Measurements from ENCODE around the gene MZT2B. TPM values are rescaled to one million over a fixed set of nuclear protein-coding genes. Genes with fewer than 3 reads are reported as not detected.
"Not testable (repeated sequence)": the region's sequence is repeated elsewhere in the genome, so short reads cannot be mapped to it uniquely, and the experiment has no call there.

Gene MZT2B
- total RNA-seq, 2 donors from 2014 or later, result 193 to 211 TPM

DNA sequence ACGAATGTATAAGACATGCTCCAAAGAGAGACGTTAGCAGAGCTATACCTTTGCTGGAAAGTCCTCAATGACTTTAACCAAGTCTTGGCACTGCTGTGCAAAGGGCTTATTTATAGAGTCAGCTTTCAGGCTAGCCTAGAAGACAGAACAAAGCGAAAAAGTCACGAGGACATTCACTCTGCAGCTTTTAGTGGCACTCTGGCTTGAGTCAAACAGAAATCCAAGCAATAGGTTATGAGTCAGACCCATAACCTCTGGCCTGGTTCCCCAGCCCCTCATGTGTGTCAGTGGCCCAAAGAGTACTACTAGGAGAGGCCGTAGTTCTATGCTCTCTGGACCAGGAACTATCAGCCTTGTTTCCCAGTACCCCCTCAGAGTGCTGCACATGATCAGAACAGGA, 7.2 kb upstream of the MZT2B start:
- not testable (repeated sequence) for H3K9me3 ChIP-seq (ENCODE audit: control insufficient read depth, low read length, poor library complexity, severe bottlenecking); H3K27me3 Mint-ChIP-seq; H3K27ac Mint-ChIP-seq; DNase-seq; H3K4me3 Mint-ChIP-seq; H3K4me1 Mint-ChIP-seq; ATAC-seq; H3K36me3 Mint-ChIP-seq (ENCODE audit: low read depth)

DNA sequence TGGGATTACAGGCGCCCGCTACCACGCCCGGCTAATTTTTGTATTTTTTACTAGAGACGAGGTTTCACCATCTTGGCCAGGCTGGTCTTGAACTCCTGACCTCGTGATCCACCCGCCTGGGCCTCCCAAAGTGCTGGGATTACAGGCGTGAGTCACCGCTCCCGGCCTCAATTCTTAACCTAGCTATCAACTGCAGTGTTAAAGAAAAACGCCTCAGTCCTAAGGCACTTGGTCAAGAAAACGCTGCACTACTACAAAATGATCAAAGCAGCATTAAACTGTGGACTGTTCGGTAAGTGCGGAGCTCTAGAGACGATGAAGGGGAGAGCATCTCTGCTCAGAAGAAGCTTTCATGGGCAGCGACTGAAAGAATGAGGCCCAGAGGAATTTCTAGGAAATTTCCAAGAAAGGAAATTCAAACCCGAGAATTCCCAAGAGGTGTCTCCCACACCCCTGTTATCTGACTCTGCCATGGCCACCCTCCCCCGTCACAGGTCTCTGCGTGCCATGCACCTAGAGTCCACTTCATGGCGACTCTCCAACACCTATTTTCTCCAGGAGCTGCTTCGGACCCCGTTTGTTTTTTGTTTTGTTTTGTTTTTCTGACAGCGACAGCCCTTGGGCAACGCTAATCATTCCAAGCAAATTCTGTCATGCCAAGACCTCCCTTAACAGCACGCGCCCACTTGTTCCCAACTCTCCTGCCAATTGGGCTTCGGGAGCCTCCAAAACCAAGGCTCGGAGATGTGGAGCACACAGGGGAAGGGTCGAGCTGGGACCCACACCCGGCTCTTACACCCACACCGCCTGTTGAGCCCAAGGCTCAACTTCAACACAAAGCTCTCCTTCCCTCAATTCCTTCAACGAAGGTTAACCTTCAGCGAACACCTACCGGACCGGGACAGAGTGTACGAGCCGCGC, 1.4 kb upstream of the MZT2B start:
- not testable (repeated sequence) for H3K9me3 ChIP-seq (ENCODE audit: control insufficient read depth, low read length, poor library complexity, severe bottlenecking); DNase-seq; H3K36me3 Mint-ChIP-seq (ENCODE audit: low read depth); H3K27me3 Mint-ChIP-seq; ATAC-seq
- H3K4me1 Mint-ChIP-seq, result peaks cover 18% of the 10 kb centered on the region
- H3K4me3 Mint-ChIP-seq, result peak overlapping the region; percentile 87
- peak overlapping the region; percentile 87 for H3K27ac Mint-ChIP-seq

DNA sequence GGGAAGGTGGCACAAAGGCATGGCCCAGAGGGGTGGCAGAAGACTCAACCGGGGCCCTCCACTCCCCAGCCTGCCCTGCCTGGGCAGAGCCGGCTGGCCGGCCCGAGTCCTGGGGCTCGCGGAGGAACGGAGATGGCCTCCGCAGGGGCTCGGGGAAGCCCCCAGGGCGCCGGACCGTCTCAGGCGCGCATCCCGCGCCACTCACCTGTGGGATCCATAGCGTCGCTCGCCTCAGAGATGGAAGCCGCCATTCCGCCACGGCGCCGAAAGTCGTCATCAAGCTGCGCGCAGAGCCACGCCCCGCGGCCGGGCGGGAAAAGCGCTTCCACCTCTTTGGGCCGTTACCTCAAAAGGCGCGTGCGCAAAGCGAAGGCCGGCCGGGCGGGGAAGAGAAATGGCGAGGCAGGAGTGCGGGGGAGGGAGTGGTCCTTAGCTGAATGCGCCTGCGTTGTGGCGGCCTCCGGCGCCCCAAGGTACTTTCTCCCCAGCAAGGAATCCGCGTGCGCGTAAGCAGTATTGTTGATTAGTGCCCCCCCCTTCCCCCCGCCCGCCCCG, 660 bp upstream of the MZT2B start, which contains the start of gene SMPD4:
SMPD4 (minus strand) TSS at position 278 of the 555 bp plus-strand sequence. CDS start 5,010 bp downstream, outside the sequence.
- H3K27ac Mint-ChIP-seq, result peak within 1 kb of the TSS; percentile 87
- H3K9me3 ChIP-seq (ENCODE audit: control insufficient read depth, low read length, poor library complexity, severe bottlenecking), result no peaks in the 10 kb centered on the region
- H3K4me1 Mint-ChIP-seq, result peaks cover 18% of the 10 kb centered on the region
- DNase-seq, result peak; percentile 95 to 98 (median 97)
- H3K27me3 Mint-ChIP-seq, result no peaks in the 10 kb centered on the region
- peaks cover 2% of the 10 kb centered on the region for H3K36me3 Mint-ChIP-seq (ENCODE audit: low read depth)
- peak within 1 kb of the TSS; percentile 87 for H3K4me3 Mint-ChIP-seq
- ATAC-seq, result peak; percentile 80

DNA sequence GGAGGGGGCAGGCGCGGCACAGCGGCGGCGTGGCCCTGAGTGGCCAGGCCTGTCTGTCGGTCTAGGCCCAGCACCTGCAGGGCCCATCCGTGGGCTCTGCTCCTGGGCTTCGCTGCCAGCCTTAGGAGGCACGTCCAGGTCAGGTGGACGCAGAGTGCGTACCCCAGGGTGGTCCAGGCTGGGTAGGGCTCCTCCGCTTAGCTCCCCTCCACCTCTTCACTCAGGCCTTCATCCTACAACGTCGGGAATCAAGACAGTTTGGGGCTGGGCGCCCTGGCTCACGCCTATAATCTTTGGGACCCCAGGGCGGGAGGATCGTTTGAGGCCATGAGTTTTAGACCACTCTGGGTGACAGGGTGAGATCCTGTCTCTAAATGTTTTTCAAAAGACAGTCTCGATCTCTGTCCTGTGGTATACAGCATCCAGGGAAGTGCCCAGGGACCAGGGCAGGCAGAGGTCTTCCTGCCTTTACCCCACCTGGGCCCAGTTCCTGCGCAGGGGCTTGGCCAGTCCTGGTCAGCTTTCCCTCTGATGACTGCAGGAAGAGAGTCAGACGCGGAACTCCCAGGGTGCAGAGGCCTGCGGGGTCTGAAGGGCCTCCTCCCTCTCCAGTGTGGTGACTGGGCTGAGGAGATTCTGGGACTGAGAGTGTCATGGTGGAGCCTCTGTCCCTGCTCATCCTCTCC, 907 bp downstream of the MZT2B start:
- H3K36me3 Mint-ChIP-seq (ENCODE audit: low read depth); H3K27me3 Mint-ChIP-seq: not testable (repeated sequence)

DNA sequence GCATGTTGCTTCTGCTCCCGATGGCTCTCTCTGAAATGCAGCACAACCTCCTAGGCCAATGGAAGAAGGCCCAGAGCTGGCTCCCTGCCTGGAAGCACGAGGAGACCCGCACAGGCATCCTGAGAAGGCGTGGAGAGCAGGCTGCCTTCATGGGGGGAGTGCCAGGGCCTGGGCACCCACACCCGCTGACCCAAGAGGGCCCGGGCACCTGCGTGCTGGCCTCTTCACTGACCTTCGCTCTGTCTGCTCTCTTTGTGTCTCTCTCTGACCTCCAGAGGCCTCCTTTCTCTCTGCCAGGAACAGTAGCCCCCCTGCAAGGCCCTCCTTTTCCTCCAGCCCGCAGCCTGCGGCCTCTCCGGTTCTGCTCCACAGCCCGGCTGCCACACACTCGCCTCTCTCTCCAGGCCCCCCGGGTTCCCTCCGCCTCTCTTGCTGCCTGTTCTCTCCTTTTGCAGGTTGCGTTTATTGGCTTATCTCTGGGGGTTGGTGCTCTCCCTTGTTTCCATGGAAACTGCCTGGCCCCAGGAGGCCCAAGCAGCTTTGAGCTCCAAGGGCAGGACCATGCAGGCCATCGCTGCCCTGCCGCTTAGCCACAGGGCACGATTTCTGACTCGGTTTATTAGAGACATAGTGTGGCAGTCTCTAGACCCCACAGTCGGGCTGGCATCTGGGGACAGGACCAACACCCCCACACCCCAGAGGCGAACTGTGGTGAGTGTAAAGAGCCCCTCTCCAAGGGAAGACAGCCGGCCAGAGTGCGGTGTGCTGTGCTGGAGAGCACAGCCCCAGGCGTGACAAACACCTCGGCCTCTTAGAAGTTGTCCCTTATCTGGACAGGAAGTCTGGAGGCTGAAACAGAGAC, 1.7 kb downstream of the MZT2B start:
- no peaks in the 10 kb centered on the region for H3K9me3 ChIP-seq (ENCODE audit: control insufficient read depth, low read length, poor library complexity, severe bottlenecking)
- Mint-ChIP-seq H3K36me3 (ENCODE audit: low read depth) (peaks cover 2% of the 10 kb centered on the region), H3K27me3 (no peaks in the 10 kb centered on the region), H3K4me3 (peak overlapping the region; percentile 78), H3K27ac (peak overlapping the region; percentile 86), H3K4me1 (peaks cover 16% of the 10 kb centered on the region)
- DNase-seq, result no peak
- ATAC-seq, result no peak

More for the DNA sequence above, 907 bp downstream of the MZT2B start:
- not testable (repeated sequence) for DNase-seq; ATAC-seq; H3K9me3 ChIP-seq (ENCODE audit: control insufficient read depth, low read length, poor library complexity, severe bottlenecking)
- Mint-ChIP-seq H3K4me1 (peaks cover 16% of the 10 kb centered on the region), H3K4me3 (peak overlapping the region; percentile 76), H3K27ac (peak overlapping the region; percentile 56)

DNA sequence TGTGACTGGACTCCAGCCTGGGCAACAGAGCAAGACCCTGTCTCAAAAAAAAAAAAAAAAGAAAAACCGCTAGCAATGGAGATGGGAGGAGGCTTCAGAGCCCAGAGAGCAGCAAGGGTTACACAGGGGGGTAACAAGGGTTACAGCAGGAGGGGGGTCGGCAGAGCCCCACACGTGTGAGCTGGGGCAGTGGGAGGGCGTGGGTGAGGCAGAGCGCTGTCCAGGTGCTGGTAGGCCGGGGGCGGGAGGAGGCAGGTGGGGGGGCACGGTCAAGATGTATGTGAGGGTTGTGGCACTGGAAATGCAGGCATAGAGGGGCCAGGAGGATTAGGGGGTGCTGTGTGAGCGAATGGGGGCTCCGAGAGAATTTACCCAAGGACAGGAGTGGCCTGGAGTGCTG, 3.4 kb downstream of the MZT2B start:
- Mint-ChIP-seq H3K4me3 (peak overlapping the region; percentile 41), H3K4me1 (peaks cover 16% of the 10 kb centered on the region), H3K27ac (peak overlapping the region; percentile 61), H3K36me3 (ENCODE audit: low read depth) (peaks cover 2% of the 10 kb centered on the region), H3K27me3 (no peaks in the 10 kb centered on the region)
- no peaks in the 10 kb centered on the region for H3K9me3 ChIP-seq (ENCODE audit: control insufficient read depth, low read length, poor library complexity, severe bottlenecking)
- ATAC-seq (no peak), DNase-seq (no peak)

DNA sequence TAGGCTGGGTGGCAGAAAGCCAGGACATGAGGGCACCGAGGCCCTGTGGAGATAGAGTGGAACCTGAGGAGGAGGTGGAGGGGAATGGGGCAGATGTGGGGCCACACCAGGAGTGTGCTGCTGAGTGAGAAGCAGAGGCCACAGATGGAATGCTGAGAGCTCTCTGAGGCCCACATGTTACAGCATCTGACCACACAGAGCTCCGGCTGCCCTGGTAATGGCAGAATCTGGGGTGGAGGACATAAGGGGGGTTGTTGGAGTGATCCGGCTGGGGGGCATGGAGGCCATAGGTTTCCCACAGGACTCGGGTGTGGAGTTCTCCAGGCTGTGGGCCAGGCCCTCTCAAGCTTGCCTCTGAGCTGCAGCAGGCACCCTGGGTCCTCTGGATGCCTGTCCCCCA, 3.8 kb downstream of the MZT2B start:
- H3K27me3 Mint-ChIP-seq, result no peaks in the 10 kb centered on the region
- H3K4me1 Mint-ChIP-seq, result peaks cover 14% of the 10 kb centered on the region
- ATAC-seq, result no peak
- H3K27ac Mint-ChIP-seq, result peak overlapping the region; percentile 61
- H3K4me3 Mint-ChIP-seq, result no peak overlapping the region
- H3K9me3 ChIP-seq (ENCODE audit: control insufficient read depth, low read length, poor library complexity, severe bottlenecking), result no peaks in the 10 kb centered on the region
- H3K36me3 Mint-ChIP-seq (ENCODE audit: low read depth), result peaks cover 2% of the 10 kb centered on the region
- DNase-seq, result no peak

DNA sequence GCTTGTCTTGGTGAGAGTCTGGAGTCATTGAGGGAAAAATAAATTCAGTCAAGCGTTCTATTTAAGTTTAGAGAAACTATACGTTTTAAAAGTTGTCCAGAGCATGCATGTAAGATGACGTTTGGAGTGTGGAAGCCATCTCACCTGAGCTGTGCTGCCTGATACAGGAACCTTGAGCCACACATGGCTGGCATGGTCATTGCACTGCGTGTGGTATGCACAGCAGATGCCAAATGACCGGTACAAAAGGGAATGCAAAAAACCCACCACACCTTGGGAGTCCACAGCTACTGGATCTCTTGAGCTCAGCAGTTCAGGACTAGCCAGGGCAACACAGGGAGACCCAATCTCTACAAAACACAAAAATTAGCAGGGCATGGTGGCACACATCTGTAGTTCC, 4.3 kb downstream of the MZT2B start:
- no peak for DNase-seq
- Mint-ChIP-seq H3K4me3 (no peak overlapping the region), H3K27me3 (no peaks in the 10 kb centered on the region), H3K27ac (peak overlapping the region; percentile 61), H3K36me3 (ENCODE audit: low read depth) (peaks cover 2% of the 10 kb centered on the region), H3K4me1 (peaks cover 10% of the 10 kb centered on the region)
- ATAC-seq, result no peak
- no peaks in the 10 kb centered on the region for H3K9me3 ChIP-seq (ENCODE audit: control insufficient read depth, low read length, poor library complexity, severe bottlenecking)

DNA sequence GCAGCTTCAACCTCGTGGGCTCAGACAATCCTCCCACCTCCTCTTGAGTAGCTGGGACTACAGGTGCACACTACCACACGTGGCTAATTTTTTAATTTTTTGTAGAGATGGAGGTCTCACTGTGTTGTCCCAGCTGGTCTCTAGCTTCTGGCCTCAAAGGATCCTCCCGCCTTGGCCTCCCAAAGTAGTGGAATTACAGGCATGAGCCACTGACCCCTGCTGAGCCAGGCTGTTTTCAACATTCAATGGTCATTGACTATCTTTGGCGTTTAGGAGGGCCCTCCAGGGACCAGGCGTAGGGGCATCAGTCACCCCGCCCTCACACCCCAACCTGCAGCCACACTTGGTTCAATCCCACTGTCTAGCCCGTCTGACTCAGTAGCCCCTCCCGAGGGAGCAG, 5.2 kb downstream of the MZT2B start:
- H3K27ac Mint-ChIP-seq, result no peak overlapping the region
- H3K27me3 Mint-ChIP-seq, result no peaks in the 10 kb centered on the region
- peaks cover 9% of the 10 kb centered on the region for H3K4me1 Mint-ChIP-seq
- H3K4me3 Mint-ChIP-seq, result no peak overlapping the region
- peaks cover 2% of the 10 kb centered on the region for H3K36me3 Mint-ChIP-seq (ENCODE audit: low read depth)
- ATAC-seq, result no peak
- H3K9me3 ChIP-seq (ENCODE audit: control insufficient read depth, low read length, poor library complexity, severe bottlenecking), result no peaks in the 10 kb centered on the region
- no peak for DNase-seq

DNA sequence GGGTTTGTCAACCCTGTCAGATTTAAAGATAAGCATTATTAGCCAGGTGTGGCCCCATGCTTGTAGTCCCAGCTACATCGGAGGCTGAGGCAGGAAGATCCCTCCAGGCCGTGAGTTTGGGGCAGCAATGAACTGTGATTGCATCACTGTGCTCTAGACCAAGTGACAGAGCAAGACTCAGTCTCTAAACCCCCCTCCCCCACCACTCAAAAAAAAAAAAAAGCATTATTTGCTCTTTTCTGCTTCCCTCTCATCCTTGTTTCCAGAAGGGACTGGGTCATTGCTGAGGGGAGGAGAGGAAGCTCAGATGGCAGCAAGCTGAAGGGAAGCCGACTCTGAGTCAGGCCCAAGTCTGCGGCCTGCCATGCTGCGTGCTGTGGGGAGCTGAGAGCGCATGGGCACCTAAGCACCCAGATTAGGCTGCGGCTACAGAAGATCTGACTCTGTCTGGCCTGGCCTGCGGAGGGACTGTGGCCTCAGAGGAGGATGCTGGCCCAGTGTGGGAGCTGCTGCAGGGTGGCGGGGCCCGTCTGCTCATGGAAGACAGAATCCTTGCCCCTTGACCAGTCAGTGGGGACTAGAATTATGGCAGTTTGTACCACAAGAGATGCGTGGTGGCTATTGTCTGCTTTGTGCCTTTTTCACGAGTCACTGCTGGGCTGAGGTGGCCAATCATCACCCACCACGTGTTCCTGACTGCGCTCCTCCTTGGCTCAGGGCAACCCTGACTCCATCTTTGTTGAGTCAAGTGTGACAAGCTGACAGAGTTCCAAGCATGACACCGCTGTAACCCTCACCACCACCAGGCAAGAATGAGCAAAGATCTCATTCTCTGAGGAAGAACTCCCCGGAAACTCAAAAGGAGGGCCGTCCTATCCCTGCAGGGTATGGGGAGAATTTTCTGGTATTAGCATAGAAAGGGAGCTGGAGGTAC, 6.1 kb downstream of the MZT2B start:
- not testable (repeated sequence) for H3K36me3 Mint-ChIP-seq (ENCODE audit: low read depth); H3K27ac Mint-ChIP-seq; ATAC-seq; H3K4me1 Mint-ChIP-seq; H3K27me3 Mint-ChIP-seq; H3K9me3 ChIP-seq (ENCODE audit: control insufficient read depth, low read length, poor library complexity, severe bottlenecking); H3K4me3 Mint-ChIP-seq; DNase-seq

DNA sequence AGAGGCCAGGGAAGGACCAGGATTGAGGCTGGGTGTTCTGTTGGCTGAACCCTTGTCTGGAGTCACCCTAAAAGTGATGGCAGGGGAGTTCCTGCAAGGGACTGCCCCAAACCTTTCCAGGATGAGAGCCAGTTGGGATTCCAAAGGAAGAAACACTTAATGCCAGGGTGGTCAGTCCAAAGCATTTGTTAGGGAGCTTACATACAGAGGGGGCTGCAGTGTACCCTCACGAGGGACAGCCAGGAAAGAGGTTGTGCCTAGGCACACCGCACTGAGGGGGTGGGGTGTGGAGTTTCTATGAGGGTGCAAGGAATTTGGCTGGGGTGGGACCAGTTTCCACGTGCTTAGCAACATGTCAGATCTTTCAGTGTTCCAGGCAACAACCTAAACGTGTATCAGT, 6.9 kb downstream of the MZT2B start:
- H3K27ac Mint-ChIP-seq; ATAC-seq; DNase-seq; H3K36me3 Mint-ChIP-seq (ENCODE audit: low read depth); H3K9me3 ChIP-seq (ENCODE audit: control insufficient read depth, low read length, poor library complexity, severe bottlenecking); H3K27me3 Mint-ChIP-seq; H3K4me3 Mint-ChIP-seq; H3K4me1 Mint-ChIP-seq: not testable (repeated sequence)

DNA sequence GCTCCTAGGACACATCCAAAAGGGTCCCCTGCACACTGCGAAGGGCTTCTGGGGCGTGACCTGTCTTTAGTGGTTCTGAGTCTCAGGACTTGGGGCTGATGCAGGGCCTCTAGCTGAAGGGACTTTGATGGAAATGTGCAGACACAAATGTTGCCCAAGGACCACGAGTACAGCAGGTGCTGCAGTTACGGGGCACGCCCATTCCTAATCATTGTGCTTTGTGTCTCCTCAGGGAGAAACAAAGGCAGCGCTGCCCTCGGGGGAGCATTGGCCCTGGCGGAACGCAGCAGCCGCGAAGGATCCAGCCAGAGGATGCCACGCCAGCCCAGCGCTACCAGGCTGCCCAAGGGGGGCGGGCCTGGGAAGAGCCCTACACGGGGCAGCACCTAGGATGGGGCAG, 8.2 kb downstream of the MZT2B start:
- H3K36me3 Mint-ChIP-seq (ENCODE audit: low read depth), result no peaks in the 10 kb centered on the region
- ATAC-seq, result no peak
- H3K4me3 Mint-ChIP-seq, result no peak overlapping the region
- H3K27me3 Mint-ChIP-seq, result no peaks in the 10 kb centered on the region
- H3K27ac Mint-ChIP-seq, result no peak overlapping the region
- no peaks in the 10 kb centered on the region for H3K9me3 ChIP-seq (ENCODE audit: control insufficient read depth, low read length, poor library complexity, severe bottlenecking)
- DNase-seq, result no peak
- H3K4me1 Mint-ChIP-seq, result peaks cover 5% of the 10 kb centered on the region
